Sigmoid colon (tissue), 4 donors: ENCODE measurements around the gene FABP3.

Source experiments
- EP300 ChIP-seq, 4 donors: sonication (generic); formaldehyde crosslinking; IDR thresholded peaks; one replicate each; pipeline ENCODE4 v1.6.1; 2017; ENCODE audit warnings: antibody characterized with exemption in 4 of 4
- POLR2A ChIP-seq, 2 donors: fragments of 450-650 bp; IDR thresholded peaks; one replicate each; pipeline ENCODE4 v1.6.1; 2016; ENCODE audit warnings: antibody characterized with exemption in 2 of 2, mild to moderate bottlenecking in 2 of 2, moderate library complexity in 2 of 2
- POLR2AphosphoS5 ChIP-seq, 4 donors: sonication (generic); formaldehyde crosslinking; IDR thresholded peaks; one replicate each; pipeline ENCODE4 v1.6.1; 2017; ENCODE audit warnings: antibody characterized with exemption in 4 of 4
- TF ChIP-seq, protein P1 (sequence below), 4 experiments: fragments of 450-650 bp in 3 of 4; fragments of 200-600 bp in 1 of 4; IDR thresholded peaks; one replicate each; pipeline ENCODE4 v1.5.1; 2016 to 2019; ENCODE audit warnings: antibody characterized with exemption in 4 of 4, mild to moderate bottlenecking in 3 of 4, moderate library complexity in 2 of 4

DNA sequence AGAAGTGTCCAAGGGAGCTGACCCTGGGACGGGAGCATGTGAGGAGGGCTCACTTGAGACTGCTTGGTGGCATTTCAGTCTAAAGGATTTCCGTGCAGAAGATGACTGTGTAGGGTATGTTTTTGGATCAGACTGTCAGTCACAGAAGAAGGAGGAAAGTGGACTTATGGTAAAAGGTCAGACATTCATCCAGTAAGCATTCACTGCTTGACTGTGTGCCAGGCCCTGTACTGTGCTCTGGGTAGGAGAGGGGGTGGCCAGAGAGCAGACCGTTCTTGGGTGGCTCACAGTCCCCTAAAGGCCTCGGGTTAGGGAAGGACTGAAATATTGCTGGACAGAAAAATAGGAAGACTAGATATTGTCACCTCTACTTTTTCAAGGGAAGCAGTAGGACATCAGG lies 38.0 kb upstream of the FABP3 start:
- no peak for TF ChIP-seq POLR2AphosphoS5 (IDR thresholded peaks at IDR 0.05)
- TF ChIP-seq, protein P1, sequence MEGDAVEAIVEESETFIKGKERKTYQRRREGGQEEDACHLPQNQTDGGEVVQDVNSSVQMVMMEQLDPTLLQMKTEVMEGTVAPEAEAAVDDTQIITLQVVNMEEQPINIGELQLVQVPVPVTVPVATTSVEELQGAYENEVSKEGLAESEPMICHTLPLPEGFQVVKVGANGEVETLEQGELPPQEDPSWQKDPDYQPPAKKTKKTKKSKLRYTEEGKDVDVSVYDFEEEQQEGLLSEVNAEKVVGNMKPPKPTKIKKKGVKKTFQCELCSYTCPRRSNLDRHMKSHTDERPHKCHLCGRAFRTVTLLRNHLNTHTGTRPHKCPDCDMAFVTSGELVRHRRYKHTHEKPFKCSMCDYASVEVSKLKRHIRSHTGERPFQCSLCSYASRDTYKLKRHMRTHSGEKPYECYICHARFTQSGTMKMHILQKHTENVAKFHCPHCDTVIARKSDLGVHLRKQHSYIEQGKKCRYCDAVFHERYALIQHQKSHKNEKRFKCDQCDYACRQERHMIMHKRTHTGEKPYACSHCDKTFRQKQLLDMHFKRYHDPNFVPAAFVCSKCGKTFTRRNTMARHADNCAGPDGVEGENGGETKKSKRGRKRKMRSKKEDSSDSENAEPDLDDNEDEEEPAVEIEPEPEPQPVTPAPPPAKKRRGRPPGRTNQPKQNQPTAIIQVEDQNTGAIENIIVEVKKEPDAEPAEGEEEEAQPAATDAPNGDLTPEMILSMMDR (IDR thresholded peaks at IDR 0.05), result no peak
- TF ChIP-seq POLR2A (IDR thresholded peaks at IDR 0.05), result no peak
- no peak for TF ChIP-seq EP300 (IDR thresholded peaks at IDR 0.05)
